Measurements from ENCODE around the gene CXCR1. TPM values are rescaled to one million over a fixed set of nuclear protein-coding genes. Genes with fewer than 3 reads are reported as not detected.

CXCR1 gene
- polyA plus RNA-seq, 1 of the 3 experiments (the other 2 are of a cell fraction): not detected

GRCh38 chr2:218152172-218152571 is 14.6 kb downstream of the CXCR1 start:
- Histone ChIP-seq H3K36me3 (replicated peaks in 1 of 2; ENCODE audit: control insufficient read depth in 1 of 2, insufficient read depth in 2 of 2, low read length in 1 of 2) (no peaks in the 10 kb centered on the region), H3K79me2 (ENCODE audit: insufficient read depth) (no peaks in the 10 kb centered on the region), H3K4me2 (no peak overlapping the region), H3K27ac (ENCODE audit: low read depth in 2 of 2, low read length in 1 of 2) (no peak overlapping the region), H3F3A (replicated peaks; ENCODE audit: insufficient read depth) (no peaks in the 10 kb centered on the region), H3K4me1 (ENCODE audit: control insufficient read depth in 1 of 2, insufficient read depth in 2 of 2, low read depth in 1 of 2, low read length in 1 of 2) (no peaks in the 10 kb centered on the region), H3K4me3 (ENCODE audit: low read depth in 2 of 2, low read length in 1 of 2) (no peak overlapping the region), H3K9ac (no peak overlapping the region), H3K27me3 (ENCODE audit: insufficient read depth) (peaks cover 29% of the 10 kb centered on the region; the same call in 1 of the 2 replicates), H3K9me3 (no peaks in the 10 kb centered on the region), H3K9me2 (no peaks in the 10 kb centered on the region), H4K20me1 (ENCODE audit: insufficient read depth) (no peaks in the 10 kb centered on the region), H2AFZ (ENCODE audit: low read depth) (no peak overlapping the region)
- DNase-seq: no peak
- 60% methylated on average over 8 of the region's 8 CpGs for WGBS (ENCODE audit: low lambda C conversion rate)
- TF ChIP-seq FOSL2 (IDR thresholded peaks at IDR 0.05; ENCODE audit: borderline replicate concordance, low read depth) (no peak), SIN3A (IDR thresholded peaks at IDR 0.05; ENCODE audit: borderline replicate concordance, low read depth, low read length) (no peak), YY1 (IDR thresholded peaks at IDR 0.05; ENCODE audit: low read depth) (no peak), JUND (IDR thresholded peaks at IDR 0.05) (no peak), ELF1 (IDR thresholded peaks at IDR 0.05) (no peak)
- ChIA-PET CTCF (no interaction called here), POLR2A (no interaction called here)

DNA sequence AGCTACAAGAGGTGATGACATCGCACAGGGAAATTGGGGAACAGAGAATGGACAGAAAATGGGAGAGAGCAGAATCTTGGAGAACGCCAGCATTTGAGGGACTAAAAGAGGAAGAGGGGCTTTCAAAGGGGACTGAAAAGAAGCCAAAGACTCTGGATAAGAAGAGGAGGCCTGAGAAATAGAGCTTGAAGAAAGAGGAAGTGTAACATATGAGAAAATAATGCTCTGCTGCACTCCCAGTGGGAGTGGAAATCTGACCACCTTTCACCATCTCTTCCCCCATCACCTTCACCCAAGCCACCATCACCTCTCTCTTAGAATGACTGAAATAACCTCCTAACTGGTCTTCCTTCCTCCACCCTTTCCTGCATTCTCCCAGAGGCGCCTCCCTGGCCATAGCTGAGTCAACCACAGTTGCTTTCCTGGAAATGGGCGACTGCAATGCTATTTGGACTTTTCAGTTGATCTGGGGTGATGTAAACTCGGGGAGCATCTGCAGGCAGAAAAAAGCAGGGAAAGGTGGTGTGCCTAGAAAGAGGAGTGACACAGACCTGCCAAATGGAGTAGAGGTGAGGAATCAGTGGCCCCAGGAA is 16.8 kb downstream of the CXCR1 start:
- Histone ChIP-seq H3K4me1 (ENCODE audit: control insufficient read depth in 1 of 2, insufficient read depth in 2 of 2, low read depth in 1 of 2, low read length in 1 of 2) (no peaks in the 10 kb centered on the region), H3K36me3 (replicated peaks in 1 of 2; ENCODE audit: control insufficient read depth in 1 of 2, insufficient read depth in 2 of 2, low read length in 1 of 2) (no peaks in the 10 kb centered on the region), H3K27me3 (ENCODE audit: insufficient read depth) (peaks cover 25% of the 10 kb centered on the region; the same call in 1 of the 2 replicates), H2AFZ (ENCODE audit: low read depth) (no peak overlapping the region), H3K4me2 (no peak overlapping the region), H3K79me2 (ENCODE audit: insufficient read depth) (no peaks in the 10 kb centered on the region), H3K4me3 (ENCODE audit: low read depth in 2 of 2, low read length in 1 of 2) (no peak overlapping the region), H3K9me3 (no peaks in the 10 kb centered on the region), H3K9me2 (no peaks in the 10 kb centered on the region), H3F3A (replicated peaks; ENCODE audit: insufficient read depth) (no peaks in the 10 kb centered on the region), H4K20me1 (ENCODE audit: insufficient read depth) (no peaks in the 10 kb centered on the region), H3K27ac (ENCODE audit: low read depth in 2 of 2, low read length in 1 of 2) (no peak overlapping the region), H3K9ac (no peak overlapping the region)
- TF ChIP-seq GATA2 (CRISPR knock-in tag; IDR thresholded peaks at IDR 0.05) (no peak), CHD2 (IDR thresholded peaks at IDR 0.05; ENCODE audit: low read length, partially characterized antibody) (no peak), FOXM1 (IDR thresholded peaks at IDR 0.05; ENCODE audit: low read depth) (no peak), FOSL2 (IDR thresholded peaks at IDR 0.05; ENCODE audit: borderline replicate concordance, low read depth) (no peak), USF2 (IDR thresholded peaks at IDR 0.05; ENCODE audit: borderline replicate concordance, low read depth, low read length) (no peak), EP300 (IDR thresholded peaks at IDR 0.05; ENCODE audit: borderline replicate concordance in 1 of 2, low read depth in 1 of 2, low read length in 1 of 2) (no peak)
- WGBS (ENCODE audit: low lambda C conversion rate): 30% methylated on average over 5 of the region's 5 CpGs
- ChIA-PET CTCF (interaction anchor here (1.0 kb wide), 1 partner anchor 23 kb away, joined by 3 read pairs; no protein-coding TSS in a partner anchor), POLR2A (no interaction called here)
- no peak for DNase-seq

DNA sequence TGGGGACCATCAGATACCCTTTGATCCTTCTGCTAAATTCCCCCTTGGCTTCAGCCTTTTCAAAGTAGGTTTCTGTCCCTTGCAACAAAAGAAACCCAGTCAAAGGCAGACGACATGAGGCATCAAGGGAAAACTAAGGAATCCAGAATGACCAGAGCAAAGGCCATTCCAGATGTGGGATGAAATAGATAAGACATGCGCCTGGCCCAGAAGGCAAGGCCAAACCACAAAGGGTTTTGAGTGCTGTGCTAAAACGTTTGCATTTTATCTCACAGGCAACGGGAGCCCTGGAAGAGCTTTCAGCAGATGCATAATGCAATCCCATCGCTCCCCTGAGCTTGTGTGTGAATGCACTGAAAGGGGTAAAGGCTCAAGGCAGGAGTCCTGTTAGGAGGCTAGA is 17.7 kb downstream of the CXCR1 start:
- Histone ChIP-seq H3K4me3 (ENCODE audit: low read depth in 2 of 2, low read length in 1 of 2) (no peak overlapping the region), H3K4me2 (no peak overlapping the region), H3K4me1 (ENCODE audit: control insufficient read depth in 1 of 2, insufficient read depth in 2 of 2, low read depth in 1 of 2, low read length in 1 of 2) (no peaks in the 10 kb centered on the region), H3K9me2 (no peaks in the 10 kb centered on the region), H3K27me3 (ENCODE audit: insufficient read depth) (peaks cover 19% of the 10 kb centered on the region; the same call in 1 of the 2 replicates), H3F3A (replicated peaks; ENCODE audit: insufficient read depth) (no peaks in the 10 kb centered on the region), H4K20me1 (ENCODE audit: insufficient read depth) (no peaks in the 10 kb centered on the region), H3K36me3 (replicated peaks in 1 of 2; ENCODE audit: control insufficient read depth in 1 of 2, insufficient read depth in 2 of 2, low read length in 1 of 2) (no peaks in the 10 kb centered on the region), H3K9me3 (no peaks in the 10 kb centered on the region), H3K9ac (no peak overlapping the region), H2AFZ (ENCODE audit: low read depth) (no peak overlapping the region), H3K27ac (ENCODE audit: low read depth in 2 of 2, low read length in 1 of 2) (no peak overlapping the region), H3K79me2 (ENCODE audit: insufficient read depth) (no peaks in the 10 kb centered on the region)
- DNase-seq: no peak
- ChIA-PET CTCF (interaction anchor here (1.0 kb wide), 1 partner anchor 24 kb away, joined by 3 read pairs; no protein-coding TSS in a partner anchor), POLR2A (no interaction called here)
- WGBS (ENCODE audit: low lambda C conversion rate): 43% methylated on average over 5 of the region's 5 CpGs
- TF ChIP-seq RAD21 (IDR thresholded peaks at IDR 0.05; ENCODE audit: low read length) (no peak), PBX3 (IDR thresholded peaks at IDR 0.05) (no peak), NRF1 (IDR thresholded peaks at IDR 0.05; ENCODE audit: low read depth, low read length) (no peak), JUND (IDR thresholded peaks at IDR 0.05) (no peak), RCOR1 (IDR thresholded peaks at IDR 0.05; ENCODE audit: low read length) (no peak), IRF3 (IDR thresholded peaks at IDR 0.05; ENCODE audit: low read depth, low read length) (no peak)

All from SK-N-SH (cell line).